ENCODE data around the gene TNFRSF1A. TPM values are rescaled to one million over a fixed set of nuclear protein-coding genes. Genes with fewer than 3 reads are reported as not detected.

TNFRSF1A gene
- polyA plus RNA-seq, 1 donor from 2014 or later: 4.5 TPM

GRCh38 chr12:6374786-6375160 is 32.9 kb upstream of the TNFRSF1A start:
- Histone ChIP-seq H3K27ac (ENCODE audit: low read length) (no peak overlapping the region), H3K36me3 (ENCODE audit: insufficient read depth, low read length) (no peaks in the 10 kb centered on the region), H3K79me2 (replicated peaks; ENCODE audit: insufficient read depth, low read length) (no peaks in the 10 kb centered on the region), H3K27me3 (ENCODE audit: insufficient read depth, low read depth, low read length) (no peaks in the 10 kb centered on the region), H3K9me2 (ENCODE audit: insufficient read depth, low read length) (no peaks in the 10 kb centered on the region), H3K9ac (ENCODE audit: low read length) (no peak overlapping the region), H3K9me3 (ENCODE audit: low read length) (no peaks in the 10 kb centered on the region), H3K4me2 (ENCODE audit: low read length) (no peak overlapping the region), H2AFZ (ENCODE audit: low read depth, low read length) (no peak overlapping the region), H4K20me1 (ENCODE audit: insufficient read depth) (no peaks in the 10 kb centered on the region), H3F3A (ENCODE audit: insufficient read depth, low read length, poor library complexity, severe bottlenecking) (no peaks in the 10 kb centered on the region), H3K4me3 (ENCODE audit: low read length) (no peak overlapping the region)
- TF ChIP-seq CTCF (IDR thresholded peaks at IDR 0.05; ENCODE audit: poor library complexity, severe bottlenecking) (no peak), MXI1 (conservative IDR thresholded peaks at IDR 0.05; ENCODE audit: poor library complexity, severe bottlenecking) (no peak), RAD21 (conservative IDR thresholded peaks at IDR 0.05) (no peak), EZH2 (IDR thresholded peaks at IDR 0.05; ENCODE audit: borderline replicate concordance, insufficient read depth, low read length, poor library complexity, severe bottlenecking) (no peak), TAF1 (IDR thresholded peaks at IDR 0.05; ENCODE audit: low read depth) (no peak), EP300 (conservative IDR thresholded peaks at IDR 0.05; ENCODE audit: poor library complexity, severe bottlenecking) (no peak), POLR2AphosphoS5 (IDR thresholded peaks at IDR 0.05) (no peak), SMC3 (conservative IDR thresholded peaks at IDR 0.05; ENCODE audit: poor library complexity) (no peak)
- TF ChIP-seq, protein P1, sequence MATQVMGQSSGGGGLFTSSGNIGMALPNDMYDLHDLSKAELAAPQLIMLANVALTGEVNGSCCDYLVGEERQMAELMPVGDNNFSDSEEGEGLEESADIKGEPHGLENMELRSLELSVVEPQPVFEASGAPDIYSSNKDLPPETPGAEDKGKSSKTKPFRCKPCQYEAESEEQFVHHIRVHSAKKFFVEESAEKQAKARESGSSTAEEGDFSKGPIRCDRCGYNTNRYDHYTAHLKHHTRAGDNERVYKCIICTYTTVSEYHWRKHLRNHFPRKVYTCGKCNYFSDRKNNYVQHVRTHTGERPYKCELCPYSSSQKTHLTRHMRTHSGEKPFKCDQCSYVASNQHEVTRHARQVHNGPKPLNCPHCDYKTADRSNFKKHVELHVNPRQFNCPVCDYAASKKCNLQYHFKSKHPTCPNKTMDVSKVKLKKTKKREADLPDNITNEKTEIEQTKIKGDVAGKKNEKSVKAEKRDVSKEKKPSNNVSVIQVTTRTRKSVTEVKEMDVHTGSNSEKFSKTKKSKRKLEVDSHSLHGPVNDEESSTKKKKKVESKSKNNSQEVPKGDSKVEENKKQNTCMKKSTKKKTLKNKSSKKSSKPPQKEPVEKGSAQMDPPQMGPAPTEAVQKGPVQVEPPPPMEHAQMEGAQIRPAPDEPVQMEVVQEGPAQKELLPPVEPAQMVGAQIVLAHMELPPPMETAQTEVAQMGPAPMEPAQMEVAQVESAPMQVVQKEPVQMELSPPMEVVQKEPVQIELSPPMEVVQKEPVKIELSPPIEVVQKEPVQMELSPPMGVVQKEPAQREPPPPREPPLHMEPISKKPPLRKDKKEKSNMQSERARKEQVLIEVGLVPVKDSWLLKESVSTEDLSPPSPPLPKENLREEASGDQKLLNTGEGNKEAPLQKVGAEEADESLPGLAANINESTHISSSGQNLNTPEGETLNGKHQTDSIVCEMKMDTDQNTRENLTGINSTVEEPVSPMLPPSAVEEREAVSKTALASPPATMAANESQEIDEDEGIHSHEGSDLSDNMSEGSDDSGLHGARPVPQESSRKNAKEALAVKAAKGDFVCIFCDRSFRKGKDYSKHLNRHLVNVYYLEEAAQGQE (IDR thresholded peaks at IDR 0.05; ENCODE audit: borderline replicate concordance): no peak

GRCh38 chr12:6374028-6374785 is 32.3 kb upstream of the TNFRSF1A start:
- Histone ChIP-seq H2AFZ (ENCODE audit: low read depth, low read length) (no peak overlapping the region), H3K9me2 (ENCODE audit: insufficient read depth, low read length) (no peaks in the 10 kb centered on the region), H3F3A (ENCODE audit: insufficient read depth, low read length, poor library complexity, severe bottlenecking) (no peaks in the 10 kb centered on the region), H3K36me3 (ENCODE audit: insufficient read depth, low read length) (no peaks in the 10 kb centered on the region), H3K27ac (ENCODE audit: low read length) (no peak overlapping the region), H3K4me2 (ENCODE audit: low read length) (no peak overlapping the region), H3K27me3 (ENCODE audit: insufficient read depth, low read depth, low read length) (no peaks in the 10 kb centered on the region), H3K79me2 (replicated peaks; ENCODE audit: insufficient read depth, low read length) (no peaks in the 10 kb centered on the region), H4K20me1 (ENCODE audit: insufficient read depth) (no peaks in the 10 kb centered on the region), H3K9ac (ENCODE audit: low read length) (no peak overlapping the region), H3K9me3 (ENCODE audit: low read length) (no peaks in the 10 kb centered on the region), H3K4me3 (ENCODE audit: low read length) (no peak overlapping the region)
- TF ChIP-seq TAF1 (IDR thresholded peaks at IDR 0.05; ENCODE audit: low read depth): no peak
- TF ChIP-seq MXI1 (conservative IDR thresholded peaks at IDR 0.05; ENCODE audit: poor library complexity, severe bottlenecking): no peak
